MM.1S (cell line): ENCODE data around the gene AGPS.

Source experiments
- CTCF ChIP-seq: fragments of 300-600 bp; sonication (generic); IDR thresholded peaks from 2 replicates; pipeline ENCODE4 v1.5.1; 2016; ENCODE audit warnings: antibody characterized with exemption, low read length, mixed read lengths
- EZH2 ChIP-seq: fragments of 300-600 bp; sonication (generic); optimal IDR thresholded peaks from 2 replicates; pipeline ENCODE3; 2017; ENCODE audit warnings: low read depth, mild to moderate bottlenecking, antibody characterized with exemption, low read length, mixed read lengths
- EZH2phosphoT487 ChIP-seq: fragments of 300-600 bp; sonication (generic); IDR thresholded peaks from 2 replicates; pipeline ENCODE4 v1.6.1; 2018; ENCODE audit warnings: antibody characterized with exemption, low read length

GRCh38 chr2:177552422-177553175 lies 160.0 kb downstream of the AGPS start:
- no peak for TF ChIP-seq EZH2
- no peak for TF ChIP-seq CTCF
- no peak for TF ChIP-seq EZH2phosphoT487
